ENCODE measurements around the gene PIP5K1C.
A peak's percentile ranks its signal among the peaks of the same experiment; 100 is the strongest.

Gene PIP5K1C

GRCh38 chr19:3678188-3678587, 22.1 kb downstream of the PIP5K1C start:
- DNase-seq (ENCODE audit: low read depth in 2 of 2): no peak
- no peak for TF ChIP-seq CTCF (IDR thresholded peaks at IDR 0.05; ENCODE audit: low read depth, low read length)
- H3K4me3 ChIP-seq (replicated peaks in 1 of 2; ENCODE audit: low read depth in 2 of 2, low read length in 2 of 2): no peak overlapping the region

- no peak overlapping the region for H3K4me3 ChIP-seq (replicated peaks in 1 of 2; ENCODE audit: low read depth in 2 of 2, low read length in 2 of 2)
- no peak for TF ChIP-seq CTCF (IDR thresholded peaks at IDR 0.05; ENCODE audit: low read depth, low read length)
- DNase-seq (ENCODE audit: low read depth in 2 of 2): no peak
These were observed 25.3 kb downstream of the PIP5K1C start for GRCh38 chr19:3674784-3675543.

GRCh38 chr19:3673506-3674439, 26.5 kb downstream of the PIP5K1C start:
- DNase-seq (ENCODE audit: low read depth in 2 of 2): no peak
- H3K4me3 ChIP-seq (replicated peaks in 1 of 2; ENCODE audit: low read depth in 2 of 2, low read length in 2 of 2): no peak overlapping the region
- no peak for TF ChIP-seq CTCF (IDR thresholded peaks at IDR 0.05; ENCODE audit: low read depth, low read length)

- TF ChIP-seq CTCF (IDR thresholded peaks at IDR 0.05; ENCODE audit: low read depth, low read length): no peak
- H3K4me3 ChIP-seq (replicated peaks in 1 of 2; ENCODE audit: low read depth in 2 of 2, low read length in 2 of 2): no peak overlapping the region
- no peak for DNase-seq (ENCODE audit: low read depth in 2 of 2)
These were observed 27.3 kb downstream of the PIP5K1C start for GRCh38 chr19:3672993-3673392.

GRCh38 chr19:3672575-3672948, 27.7 kb downstream of the PIP5K1C start:
- no peak for TF ChIP-seq CTCF (IDR thresholded peaks at IDR 0.05; ENCODE audit: low read depth, low read length)
- DNase-seq (ENCODE audit: low read depth in 2 of 2): no peak
- H3K4me3 ChIP-seq (replicated peaks in 1 of 2; ENCODE audit: low read depth in 2 of 2, low read length in 2 of 2): no peak overlapping the region

GRCh38 chr19:3671680-3672574, 28.3 kb downstream of the PIP5K1C start:
- H3K4me3 ChIP-seq (replicated peaks in 1 of 2; ENCODE audit: low read depth in 2 of 2, low read length in 2 of 2): no peak overlapping the region
- peak; percentile 36 to 52 for DNase-seq (ENCODE audit: low read depth in 2 of 2)
- peak; percentile 11 for TF ChIP-seq CTCF (IDR thresholded peaks at IDR 0.05; ENCODE audit: low read depth, low read length)

Measured in cardiac fibroblast (primary cell).